HCT116 (cell line): ENCODE measurements around the gene TRIM29. TPM values are rescaled to one million over a fixed set of nuclear protein-coding genes. Genes with fewer than 3 reads are reported as not detected.

ENCODE experiments used
- ATAC-seq: fragments of 200-7000 bp; cut with Tn5 transposase; 2 replicates; pipeline ENCODE4 v1.9.1; 2020; ENCODE audit warnings: mild to moderate bottlenecking, moderate library complexity
- BruUV-seq: library from RNA; stranded (reverse); fragments of 400-500 nt; replicated peaks from 2 replicates; lab custom pipeline; 2021; lab: Mats Ljungman, UMichigan
- CTCF ChIA-PET: fragments of 300-600 bp; sonication (Branson Sonifier 250); formaldehyde crosslinking; loops from one replicate; lab custom pipeline; 2021; ENCODE audit warnings: antibody characterized with exemption; lab: Charles Lee
- POLR2A ChIA-PET: fragments of 300-600, 350-600 bp; sonication (Branson Sonifier 250); formaldehyde crosslinking; loops from one replicate; lab custom pipeline; 2021; ENCODE audit warnings: antibody characterized with exemption; lab: Charles Lee
- RAD21 ChIA-PET, 2 experiments: fragments of 300-600 bp; sonication (Branson Sonifier 250); formaldehyde crosslinking; loops; one replicate each; lab custom pipeline; 2023; ENCODE audit warnings: low total read pairs in 2 of 2; ENCODE audit not compliant: uncharacterized antibody in 2 of 2, unreplicated experiment in 2 of 2, low non-redundant PET in 1 of 2; lab: Charles Lee
- DNase-seq: peaks from one replicate; pipeline ENCODE4 v3.0.0-alpha.2; 2010; ENCODE audit warnings: low read depth, low spot score
- H2AFZ ChIP-seq: fragments of 200-600 bp; shearing (Covaris generic), sonication (generic); 2 replicates; pipeline ENCODE4 v1.6.1; 2017; ENCODE audit warnings: low read depth, mixed run types, mixed read lengths, antibody characterized with exemption, low read length; ENCODE audit not compliant: poor library complexity, severe bottlenecking
- H3K27ac ChIP-seq: 2 replicates; pipeline ENCODE4 v1.5.1; 2012; ENCODE audit warnings: low read depth, low read length
- H3K27me3 ChIP-seq: fragments of 200-600 bp; sonication (generic); 2 replicates; pipeline ENCODE4 v1.6.1; 2016; ENCODE audit warnings: mixed run types, low read length, mixed read lengths; ENCODE audit not compliant: insufficient read depth
- H3K36me3 ChIP-seq, 2 experiments: fragments of 200-500 bp in 1 of 2; fragments of 200-600 bp in 1 of 2; sonication (Bioruptor generic) in 1 of 2; sonication (generic) in 1 of 2; 2 replicates each; pipeline versions ENCODE4 v1.5.1 to v1.6.1; 2014 to 2016; ENCODE audit warnings: low read length in 2 of 2, inconsistent platforms in 1 of 2, mixed read lengths in 1 of 2, mixed run types in 1 of 2; ENCODE audit not compliant: insufficient read depth in 2 of 2, control insufficient read depth in 1 of 2
- H3K4me1 ChIP-seq, 2 experiments: fragments of 200-600 bp in 1 of 2; sonication (generic) in 1 of 2; 2 replicates each; pipeline versions ENCODE4 v1.5.1 to v1.6.1; 2012 to 2017; ENCODE audit warnings: low read length in 2 of 2, inconsistent platforms in 1 of 2, mild to moderate bottlenecking in 1 of 2, mixed read lengths in 1 of 2, mixed run types in 1 of 2, moderate library complexity in 1 of 2; ENCODE audit not compliant: insufficient read depth in 2 of 2, control insufficient read depth in 1 of 2
- H3K4me2 ChIP-seq: fragments of 200-600 bp; sonication (generic); 2 replicates; pipeline ENCODE4 v1.6.1; 2017; ENCODE audit warnings: mixed run types, low read length, mixed read lengths
- H3K4me3 ChIP-seq, 2 experiments: fragments of 200-600 bp in 1 of 2; sonication (generic) in 1 of 2; replicated peaks in 1 of 2; 2 replicates each; pipeline ENCODE4 v1.5.1; 2011 to 2016; ENCODE audit warnings: low read length in 2 of 2, control low read depth in 1 of 2, low read depth in 1 of 2, mild to moderate bottlenecking in 1 of 2, mixed read lengths in 1 of 2, mixed run types in 1 of 2
- H3K79me2 ChIP-seq: fragments of 200-600 bp; sonication (generic); 2 replicates; pipeline ENCODE4 v1.6.1; 2017; ENCODE audit warnings: mild to moderate bottlenecking, mixed run types, low read length, moderate library complexity, mixed read lengths; ENCODE audit not compliant: insufficient read depth
- H3K9ac ChIP-seq: fragments of 200-600 bp; sonication (generic); 2 replicates; pipeline ENCODE4 v1.6.1; 2016; ENCODE audit warnings: low read length, mixed read lengths
- H3K9me2 ChIP-seq: fragments of 200-600 bp; sonication (generic), shearing (Covaris generic); 2 replicates; pipeline ENCODE4 v1.6.1; 2017; ENCODE audit warnings: mixed run types, mild to moderate bottlenecking, moderate library complexity; ENCODE audit not compliant: insufficient read depth
- H3K9me3 ChIP-seq, 2 experiments: fragments of 200-500 bp in 1 of 2; fragments of 200-600 bp in 1 of 2; sonication (Bioruptor generic) in 1 of 2; sonication (generic) in 1 of 2; 2 replicates each; pipeline ENCODE4 v1.6.1; 2014 to 2017; ENCODE audit warnings: low read length in 2 of 2, mixed read lengths in 2 of 2, inconsistent platforms in 1 of 2, low read depth in 1 of 2, mild to moderate bottlenecking in 1 of 2, mixed run types in 1 of 2, moderate library complexity in 1 of 2; ENCODE audit not compliant: control insufficient read depth in 1 of 2, insufficient read depth in 1 of 2
- H4K20me1 ChIP-seq: fragments of 200-600 bp; sonication (generic), shearing (Covaris generic); 2 replicates; pipeline ENCODE4 v1.6.1; 2017; ENCODE audit warnings: mixed run types, mild to moderate bottlenecking, moderate library complexity; ENCODE audit not compliant: insufficient read depth
- ATF3 ChIP-seq: IDR thresholded peaks from 2 replicates; pipeline ENCODE4 v1.6.1; 2012
- CBX3 ChIP-seq: IDR thresholded peaks from 2 replicates; pipeline ENCODE4 v1.6.1; 2012; ENCODE audit warnings: low read depth
- CEBPB ChIP-seq: IDR thresholded peaks from 2 replicates; pipeline ENCODE4 v1.6.1; 2012; ENCODE audit warnings: low read depth
- EGR1 ChIP-seq: IDR thresholded peaks from 2 replicates; pipeline ENCODE4 v1.6.1; 2012; ENCODE audit warnings: low read depth
- EZH2 ChIP-seq: fragments of 200-600 bp; sonication (generic); IDR thresholded peaks from 2 replicates; pipeline ENCODE4 v1.6.1; 2017; ENCODE audit warnings: antibody characterized with exemption, mixed run types
- EZH2phosphoT487 ChIP-seq: fragments of 200-600 bp; IDR thresholded peaks from 2 replicates; pipeline ENCODE4 v1.6.1; 2018; ENCODE audit warnings: antibody characterized with exemption, borderline replicate concordance
- JUND ChIP-seq: IDR thresholded peaks from 2 replicates; pipeline ENCODE4 v1.6.1; 2012
- MAX ChIP-seq: IDR thresholded peaks from 2 replicates; pipeline ENCODE4 v1.6.1; 2012
- POLR2AphosphoS5 ChIP-seq: IDR thresholded peaks from 2 replicates; pipeline ENCODE4 v1.6.1; 2011; ENCODE audit warnings: mild to moderate bottlenecking, low read depth, low read length, moderate library complexity
- RAD21 ChIP-seq: IDR thresholded peaks from 2 replicates; pipeline ENCODE4 v1.6.1; 2012; ENCODE audit warnings: low read depth, mild to moderate bottlenecking
- REST ChIP-seq: IDR thresholded peaks from 2 replicates; pipeline ENCODE4 v1.6.1; 2012; ENCODE audit warnings: low read depth
- SIN3A ChIP-seq: IDR thresholded peaks from 2 replicates; pipeline ENCODE4 v1.6.1; 2012; ENCODE audit warnings: low read depth
- SP1 ChIP-seq: IDR thresholded peaks from 2 replicates; pipeline ENCODE4 v1.6.1; 2012; ENCODE audit warnings: low read depth
- TCF7L2 ChIP-seq: IDR thresholded peaks from 2 replicates; pipeline ENCODE4 v1.7.0; 2011; ENCODE audit warnings: borderline replicate concordance, inconsistent platforms; ENCODE audit not compliant: insufficient read depth, insufficient read length; ENCODE audit errors: extremely low read depth
- YY1 ChIP-seq: IDR thresholded peaks from 2 replicates; pipeline ENCODE4 v1.6.1; 2011; ENCODE audit warnings: low read length, low read depth, moderate library complexity, mild to moderate bottlenecking; ENCODE audit not compliant: insufficient replicate concordance; ENCODE audit errors: extremely low read depth
- ZNF274 ChIP-seq: fragments of 200-500 bp; sonication (Bioruptor generic); IDR thresholded peaks from 2 replicates; pipeline ENCODE4 v1.6.1; 2014; ENCODE audit warnings: mild to moderate bottlenecking, low read depth, low read length, inconsistent platforms
- intact Hi-C: fragments of 100-400 bp; cut with micrococcal nuclease; formaldehyde crosslinking; loops from 2 replicates; pipeline ENCODE4 v1.10.0; 2022
- total RNA-seq: library from RNA; stranded (reverse); gene quantifications from one replicate; pipeline ENCODE4 v1.2.1, GENCODE V29; 2021; ENCODE audit not compliant: unreplicated experiment

The TRIM29 gene
- total RNA-seq, 1 experiment from 2014 or later = 0.54 TPM

- TF ChIP-seq CBX3 (no peak), EZH2 (no peak), REST (no peak), EZH2phosphoT487 (no peak), JUND (no peak), ZNF274 (no peak), SIN3A (no peak)
Observed at GRCh38 chr11:120112174-120112796, 25.6 kb downstream of the TRIM29 start (continued).

- ChIA-PET RAD21 (no interaction called here), POLR2A (no interaction called here), CTCF (interaction anchor here (0.8 to 1.8 kb wide), 2 partner anchors 485 to 575 kb away, joined by 3 to 8 read pairs; no protein-coding TSS in a partner anchor)
- no TSS peak for BruUV-seq
- Histone ChIP-seq H3K4me3 (no peak overlapping the region), H3K4me2 (no peak overlapping the region), H3K9ac (no peak overlapping the region), H3K79me2 (no peaks in the 10 kb centered on the region), H3K9me3 (no peaks in the 10 kb centered on the region), H4K20me1 (no peaks in the 10 kb centered on the region), H2AFZ (no peak overlapping the region), H3K9me2 (no peaks in the 10 kb centered on the region), H3K36me3 (no peaks in the 10 kb centered on the region), H3K27me3 (peaks cover 32% of the 10 kb centered on the region; the same call in 1 of the 2 replicates), H3K4me1 (no peaks in the 10 kb centered on the region), H3K27ac (no peak overlapping the region)
- TF ChIP-seq CBX3 (no peak), SP1 (no peak), EGR1 (no peak), JUND (no peak), MAX (no peak), TCF7L2 (no peak), ATF3 (no peak), CEBPB (no peak), RAD21 (no peak), YY1 (no peak), POLR2AphosphoS5 (no peak)
- ATAC-seq = no peak
- intact Hi-C loops = loop anchor here (2.0 to 5.0 kb wide), 2 partner anchors 387 to 575 kb away; no protein-coding TSS in a partner anchor
- no peak for DNase-seq
Observed at GRCh38 chr11:120109531-120109930, 28.4 kb downstream of the TRIM29 start.
